NCI-H446 (cell line): ENCODE results near the gene MRPL55.
"Not testable (repeated sequence)": the region's sequence is repeated elsewhere in the genome, so short reads cannot be mapped to it uniquely, and the experiment has no call there.

Source experiments
- DNase-seq, 2 experiments: peaks; one replicate each; lab custom pipeline; 2025; lab: John Stamatoyannopoulos, UW

The MRPL55 gene

GRCh38 chr1:228120857-228121489, 11.9 kb upstream of the MRPL55 start:
- DNase-seq, result no peak

GRCh38 chr1:228120351-228120750, 11.3 kb upstream of the MRPL55 start:
- DNase-seq, result no peak

GRCh38 chr1:228118040-228118439, 8.9 kb upstream of the MRPL55 start:
- no peak for DNase-seq

- no peak for DNase-seq
Observed at GRCh38 chr1:228117335-228117734, 8.2 kb upstream of the MRPL55 start.

GRCh38 chr1:228114827-228115226, 5.7 kb upstream of the MRPL55 start:
- no peak for DNase-seq

GRCh38 chr1:228112617-228113016, 3.5 kb upstream of the MRPL55 start:
- no peak for DNase-seq

GRCh38 chr1:228112167-228112566, 3.1 kb upstream of the MRPL55 start:
- no peak for DNase-seq

GRCh38 chr1:228111315-228111714, 2.2 kb upstream of the MRPL55 start:
- not testable (repeated sequence) for DNase-seq

- DNase-seq, result no peak
Observed at GRCh38 chr1:228110556-228110955, 1.5 kb upstream of the MRPL55 start.

- DNase-seq, result no peak
Observed at GRCh38 chr1:228109962-228110488, 926 bp upstream of the MRPL55 start.

GRCh38 chr1:228108742-228109072, 392 bp downstream of the MRPL55 start:
- DNase-seq, result no peak

GRCh38 chr1:228108055-228108690, 926 bp downstream of the MRPL55 start:
- DNase-seq, result no peak

GRCh38 chr1:228107636-228108035, 1.5 kb downstream of the MRPL55 start:
- DNase-seq, result no peak

GRCh38 chr1:228106800-228107054, 2.4 kb downstream of the MRPL55 start:
- DNase-seq, result no peak

GRCh38 chr1:228105996-228106799, 2.9 kb downstream of the MRPL55 start:
- no peak for DNase-seq

GRCh38 chr1:228105270-228105995, 3.7 kb downstream of the MRPL55 start:
- DNase-seq, result no peak

- no peak for DNase-seq
Observed at GRCh38 chr1:228104526-228105269, 4.4 kb downstream of the MRPL55 start.

GRCh38 chr1:228102791-228103620, 6.1 kb downstream of the MRPL55 start, which contains the start of gene C1orf35:
Gene C1orf35 (minus strand): TSS chr1:228103325. CDS start chr1:228103227, 98 bp downstream.
- DNase-seq, result peak; percentile 86 to 97

- peak in 1 of 2 experiments; percentile 26 for DNase-seq
Observed at GRCh38 chr1:228101994-228102790, 6.9 kb downstream of the MRPL55 start.

- no peak for DNase-seq
Observed at GRCh38 chr1:228101614-228101993, 7.5 kb downstream of the MRPL55 start.
